Mucosa of descending colon (tissue), 3 donors: ENCODE results near the gene CCR7. TPM values are rescaled to one million over a fixed set of nuclear protein-coding genes. Genes with fewer than 3 reads are reported as not detected.

ENCODE experiments used
- ATAC-seq: fragments of 200-7000 bp; cut with Tn5 transposase; one replicate; pipeline ENCODE4 v1.9.1; 2020; ENCODE audit warnings: mild to moderate bottlenecking, moderate library complexity
- DNase-seq, 3 donors: peaks; one replicate each; pipeline ENCODE4 v3.0.0-alpha.2; 2020
- H3K36me3 ChIP-seq: fragments of 200-600 bp; one replicate; pipeline ENCODE4 v1.8.0; 2021; ENCODE audit warnings: low read depth, mild to moderate bottlenecking
- H3K4me1 ChIP-seq: fragments of 200-600 bp; one replicate; pipeline ENCODE4 v1.8.0; 2021; ENCODE audit warnings: low read depth, mild to moderate bottlenecking
- H3K4me3 ChIP-seq: fragments of 200-600 bp; one replicate; pipeline ENCODE4 v1.8.0; 2021; ENCODE audit warnings: mild to moderate bottlenecking
- H3K9me3 ChIP-seq: fragments of 200-600 bp; one replicate; pipeline ENCODE4 v1.8.0; 2021; ENCODE audit warnings: mild to moderate bottlenecking
- CTCF ChIP-seq: fragments of 200-600 bp; IDR thresholded peaks from one replicate; pipeline ENCODE4 v1.8.0; 2022; ENCODE audit warnings: antibody characterized with exemption, mild to moderate bottlenecking
- intact Hi-C, 2 donors: fragments of 100-400 bp; cut with DNase I in 1 of 2; cut with micrococcal nuclease in 1 of 2; formaldehyde crosslinking; loops; one replicate each; pipeline versions ENCODE4 v1.11.0 to v1.11.1; 2022; cut with DNase I, micrococcal nuclease
- total RNA-seq, 3 donors: library from RNA; stranded (reverse); fragmentation: NEBNext Ultra II Directional in 2 of 3; extraction: Animal tissue kit (Norgen Biotek cat#: 25700) in 2 of 3; gene quantifications; one replicate each; pipeline versions ENCODE4 v1.2.1 to v1.2.4, GENCODE V29; 2021 to 2023
- donor health status: DM: no; HTN: no; CAD: no; lungs with moderate emphysema.
- donor health status: DM: no; HTN: no; CAD: no.
- donor health status: DM: no; HTN: yes; CAD: no.

CCR7 gene
- total RNA-seq, 3 donors from 2014 or later: 0.44 to 3.2 (median 0.87) TPM

DNA sequence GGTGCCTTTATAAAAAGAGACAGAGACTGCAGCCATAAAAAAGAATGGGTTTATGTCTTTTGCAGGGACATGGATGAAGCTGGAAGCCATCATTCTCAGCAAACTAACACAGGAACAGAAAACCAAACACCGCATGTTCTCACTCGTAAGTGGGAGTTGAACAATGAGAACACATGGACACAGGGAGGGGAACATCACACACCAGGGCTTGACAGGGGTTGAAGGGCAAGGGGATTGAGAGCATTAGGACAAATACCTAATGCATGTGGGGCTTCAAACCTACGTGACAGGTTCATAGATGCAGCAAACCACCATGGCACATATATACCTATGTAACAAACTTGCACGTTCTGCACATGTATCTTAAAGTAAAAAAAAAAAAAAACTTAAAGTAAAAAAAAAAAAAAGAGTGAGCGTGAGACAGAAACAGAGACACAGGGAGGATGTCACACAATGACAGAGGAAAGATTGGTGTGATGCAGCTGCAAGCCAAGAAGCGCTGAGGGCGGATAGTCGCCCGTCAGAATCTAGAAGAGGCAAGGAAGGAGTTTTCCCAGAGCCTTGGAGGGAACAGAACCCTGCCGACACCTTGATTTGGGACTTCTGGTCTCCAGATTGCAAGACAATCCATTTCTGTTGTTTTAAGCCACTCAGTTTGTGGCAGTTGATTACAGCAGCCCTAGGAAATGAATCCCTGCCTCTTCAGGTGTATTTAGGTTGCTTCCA is 36.4 kb downstream of the CCR7 start:
- no peak for DNase-seq
- intact Hi-C loops: no loop called here

GRCh38 chr17:40526668-40527067 is 38.6 kb downstream of the CCR7 start:
- Histone ChIP-seq H3K4me1 (peaks cover 2% of the 10 kb centered on the region), H3K4me3 (no peak overlapping the region), H3K9me3 (no peaks in the 10 kb centered on the region), H3K36me3 (no peaks in the 10 kb centered on the region)
- intact Hi-C loops: no loop called here
- DNase-seq (peak in 1 of 3 donors; percentile 70), ATAC-seq (peak; percentile 65)
- no peak for TF ChIP-seq CTCF

More for the DNA sequence above, 36.4 kb downstream of the CCR7 start:
- H3K9me3 ChIP-seq: no peaks in the 10 kb centered on the region
- no peak for TF ChIP-seq CTCF
- peaks cover 16% of the 10 kb centered on the region for H3K4me1 ChIP-seq
- H3K36me3 ChIP-seq: no peaks in the 10 kb centered on the region
- ATAC-seq: no peak
- no peak overlapping the region for H3K4me3 ChIP-seq

DNA sequence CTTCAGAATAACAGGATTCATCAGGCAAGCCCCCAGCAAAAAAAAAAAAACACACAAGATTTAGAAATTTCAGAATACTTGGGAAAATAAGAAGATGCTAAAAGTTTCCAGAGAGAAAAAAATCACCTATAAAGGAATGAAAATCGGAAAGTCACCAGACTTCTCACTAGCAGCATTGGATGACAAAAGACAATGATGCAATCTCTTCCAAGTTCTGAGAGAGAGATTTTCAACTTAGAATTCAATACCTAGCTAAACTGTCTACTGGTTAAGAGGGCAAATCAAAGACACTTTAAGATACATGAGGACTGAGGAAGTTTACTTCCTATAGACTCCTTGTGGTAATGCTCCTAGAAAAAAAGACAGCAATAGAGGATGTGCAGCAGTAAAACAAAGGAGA is 40.0 kb downstream of the CCR7 start:
- Histone ChIP-seq H3K4me3 (no peak overlapping the region), H3K4me1 (no peaks in the 10 kb centered on the region), H3K36me3 (no peaks in the 10 kb centered on the region), H3K9me3 (no peaks in the 10 kb centered on the region)
- TF ChIP-seq CTCF: no peak
- ATAC-seq: no peak
- intact Hi-C loops: no loop called here
- DNase-seq: no peak

- intact Hi-C loops: no loop called here
- Histone ChIP-seq H3K4me1 (no peaks in the 10 kb centered on the region), H3K4me3 (no peak overlapping the region), H3K36me3 (no peaks in the 10 kb centered on the region), H3K9me3 (no peaks in the 10 kb centered on the region)
- ATAC-seq (no peak), DNase-seq (no peak)
- TF ChIP-seq CTCF: no peak
Measured at GRCh38 chr17:40524243-40524965, 40.9 kb downstream of the CCR7 start.

DNA sequence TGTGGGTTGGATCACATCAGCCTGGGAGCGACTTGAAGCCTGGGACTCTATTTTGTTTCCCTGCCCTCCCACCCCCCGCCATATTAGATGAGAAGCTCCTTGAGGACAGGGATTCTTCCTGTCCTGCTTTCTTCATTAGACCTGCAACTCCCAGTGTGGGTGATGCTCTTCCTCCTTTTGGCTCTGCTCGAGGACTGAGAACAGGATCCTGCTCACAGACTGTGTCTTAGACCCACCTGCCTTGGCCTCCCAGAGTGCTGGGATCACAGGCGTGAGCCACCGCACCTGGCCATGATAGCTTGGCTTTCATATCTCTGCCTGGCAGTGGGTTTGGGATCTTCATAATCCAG is 42.3 kb downstream of the CCR7 start:
- DNase-seq (no peak), ATAC-seq (no peak)
- intact Hi-C loops: no loop called here
- TF ChIP-seq CTCF: no peak
- Histone ChIP-seq H3K36me3 (no peaks in the 10 kb centered on the region), H3K4me3 (no peak overlapping the region), H3K4me1 (peaks cover 10% of the 10 kb centered on the region), H3K9me3 (no peaks in the 10 kb centered on the region)
